ENCODE measurements around the gene CASP2. TPM values are rescaled to one million over a fixed set of nuclear protein-coding genes. Genes with fewer than 3 reads are reported as not detected.

CASP2 gene
- total and polyA plus RNA-seq, 8 donors, result 4.2 to 19.7 (median 8.7) TPM

DNA sequence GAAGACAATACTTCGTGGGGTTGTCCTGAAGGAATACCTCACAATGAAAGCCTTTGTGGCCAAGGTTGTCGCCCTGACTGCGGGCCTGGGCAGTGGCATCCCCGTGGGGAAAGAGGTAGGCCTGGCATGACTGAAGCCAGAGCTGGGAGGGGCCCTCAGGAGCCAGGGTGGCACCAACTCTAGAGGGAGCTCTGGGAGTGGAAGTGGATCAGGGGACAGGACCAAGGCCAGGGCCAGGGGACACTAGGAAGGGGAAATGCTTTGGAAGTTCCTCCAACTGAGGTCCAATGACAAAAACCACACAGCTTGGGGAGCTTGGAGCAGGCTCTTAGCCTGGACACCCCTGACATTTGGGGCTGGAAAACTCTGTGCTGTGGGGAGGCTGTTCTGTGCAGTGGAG lies 33.6 kb downstream of the CASP2 start:
- Histone ChIP-seq H3K9me3 (no peaks in the 10 kb centered on the region), H3K4me3 (no peak overlapping the region), H3K27me3 (no peaks in the 10 kb centered on the region), H3K4me1 (no peaks in the 10 kb centered on the region), H3K36me3 (no peaks in the 10 kb centered on the region), H3K27ac (no peak overlapping the region)
- intact Hi-C loops (cut with DNase I), result no loop called here
- ATAC-seq, result peak in 3 of 4 donors; percentile 52 to 63 (median 53)
- FAIRE-seq, result no peak
- DNase-seq, result no peak
- WGBS, 2 donors, result 62 to 70% methylated on average over 4 of the region's 4 CpGs
- TF ChIP-seq, protein P1, sequence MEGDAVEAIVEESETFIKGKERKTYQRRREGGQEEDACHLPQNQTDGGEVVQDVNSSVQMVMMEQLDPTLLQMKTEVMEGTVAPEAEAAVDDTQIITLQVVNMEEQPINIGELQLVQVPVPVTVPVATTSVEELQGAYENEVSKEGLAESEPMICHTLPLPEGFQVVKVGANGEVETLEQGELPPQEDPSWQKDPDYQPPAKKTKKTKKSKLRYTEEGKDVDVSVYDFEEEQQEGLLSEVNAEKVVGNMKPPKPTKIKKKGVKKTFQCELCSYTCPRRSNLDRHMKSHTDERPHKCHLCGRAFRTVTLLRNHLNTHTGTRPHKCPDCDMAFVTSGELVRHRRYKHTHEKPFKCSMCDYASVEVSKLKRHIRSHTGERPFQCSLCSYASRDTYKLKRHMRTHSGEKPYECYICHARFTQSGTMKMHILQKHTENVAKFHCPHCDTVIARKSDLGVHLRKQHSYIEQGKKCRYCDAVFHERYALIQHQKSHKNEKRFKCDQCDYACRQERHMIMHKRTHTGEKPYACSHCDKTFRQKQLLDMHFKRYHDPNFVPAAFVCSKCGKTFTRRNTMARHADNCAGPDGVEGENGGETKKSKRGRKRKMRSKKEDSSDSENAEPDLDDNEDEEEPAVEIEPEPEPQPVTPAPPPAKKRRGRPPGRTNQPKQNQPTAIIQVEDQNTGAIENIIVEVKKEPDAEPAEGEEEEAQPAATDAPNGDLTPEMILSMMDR (IDR thresholded peaks at IDR 0.05), result no peak

DNA sequence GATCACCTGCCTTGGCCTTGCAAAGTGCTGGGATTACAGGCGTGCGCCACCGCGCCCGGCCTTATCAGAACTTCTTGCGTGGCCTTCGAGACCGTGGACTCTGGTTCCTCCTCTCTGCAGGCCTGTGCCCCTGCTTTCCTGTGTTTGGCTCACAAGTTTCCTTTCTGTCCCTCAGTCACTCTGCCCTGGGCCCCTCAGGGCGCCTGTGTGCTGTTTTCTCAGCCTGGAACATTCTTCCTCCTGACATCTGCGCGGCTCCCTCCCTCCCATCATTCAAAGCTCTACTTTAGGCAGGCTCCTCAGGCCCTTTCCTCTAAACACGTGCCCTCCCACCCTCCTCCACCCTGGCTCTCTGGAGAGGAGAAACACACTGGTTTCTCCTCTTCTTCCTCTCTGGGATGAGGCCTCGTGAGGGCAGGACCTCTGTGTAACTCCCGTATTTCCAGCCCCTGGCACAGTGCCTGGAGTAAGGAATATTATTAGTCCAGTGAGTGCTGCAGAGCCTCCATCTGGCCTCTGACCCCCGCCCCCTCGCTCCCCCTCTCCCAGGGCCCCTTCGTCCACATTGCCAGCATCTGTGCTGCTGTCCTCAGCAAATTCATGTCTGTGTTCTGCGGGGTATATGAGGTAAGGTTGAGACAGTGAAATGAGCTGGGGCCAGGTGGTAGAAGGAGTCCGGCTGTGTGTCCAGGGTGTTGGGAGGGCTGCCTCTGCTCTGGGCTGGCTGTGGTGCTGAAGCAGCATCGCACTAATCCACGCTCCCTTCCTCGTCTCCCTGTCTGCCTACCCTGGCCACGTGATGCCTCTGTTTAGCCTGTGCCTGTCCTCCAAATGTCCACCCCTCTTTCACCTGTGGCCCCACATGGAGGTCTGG lies 34.8 kb downstream of the CASP2 start:
- FAIRE-seq (no peak), DNase-seq (no peak), ATAC-seq (no peak)
- TF ChIP-seq, protein P1 (IDR thresholded peaks at IDR 0.05), result no peak
- Histone ChIP-seq H3K9me3 (no peaks in the 10 kb centered on the region), H3K27ac (no peak overlapping the region), H3K4me3 (no peak overlapping the region), H3K4me1 (no peaks in the 10 kb centered on the region), H3K36me3 (no peaks in the 10 kb centered on the region), H3K27me3 (no peaks in the 10 kb centered on the region)
- intact Hi-C loops (cut with DNase I), result no loop called here
- 77 to 84% methylated on average over 23 of the region's 23 CpGs for WGBS, 2 donors

DNA sequence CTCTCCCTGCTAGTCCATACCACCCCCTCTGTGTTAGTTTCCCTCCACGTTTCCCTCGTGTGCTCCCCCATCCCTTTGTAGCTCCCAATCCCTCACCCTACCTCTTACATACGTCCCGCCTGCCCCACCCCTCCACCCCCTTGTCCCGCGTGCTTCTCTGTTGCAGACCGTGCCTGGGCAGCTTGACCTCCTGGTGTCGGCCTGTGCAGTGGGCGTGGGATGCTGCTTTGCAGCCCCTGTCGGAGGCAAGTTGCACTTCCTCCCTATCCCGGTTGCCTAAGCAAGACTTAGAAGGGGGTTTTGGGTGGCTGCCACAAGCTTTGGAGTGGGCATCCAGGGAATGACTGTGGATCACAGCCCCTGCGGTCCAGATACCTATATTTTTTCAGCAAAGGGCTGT lies 35.5 kb downstream of the CASP2 start:
- no peak for FAIRE-seq
- Histone ChIP-seq H3K36me3 (no peaks in the 10 kb centered on the region), H3K9me3 (no peaks in the 10 kb centered on the region), H3K4me3 (no peak overlapping the region), H3K27me3 (no peaks in the 10 kb centered on the region), H3K4me1 (no peaks in the 10 kb centered on the region), H3K27ac (no peak overlapping the region)
- no peak for ATAC-seq
- TF ChIP-seq, protein P1 (IDR thresholded peaks at IDR 0.05), result no peak
- DNase-seq, result no peak
- intact Hi-C loops (cut with DNase I), result no loop called here
- whole genome bisulfite sequencing, 2 donors, result 54 to 61% methylated on average over 12 of the region's 12 CpGs

DNA sequence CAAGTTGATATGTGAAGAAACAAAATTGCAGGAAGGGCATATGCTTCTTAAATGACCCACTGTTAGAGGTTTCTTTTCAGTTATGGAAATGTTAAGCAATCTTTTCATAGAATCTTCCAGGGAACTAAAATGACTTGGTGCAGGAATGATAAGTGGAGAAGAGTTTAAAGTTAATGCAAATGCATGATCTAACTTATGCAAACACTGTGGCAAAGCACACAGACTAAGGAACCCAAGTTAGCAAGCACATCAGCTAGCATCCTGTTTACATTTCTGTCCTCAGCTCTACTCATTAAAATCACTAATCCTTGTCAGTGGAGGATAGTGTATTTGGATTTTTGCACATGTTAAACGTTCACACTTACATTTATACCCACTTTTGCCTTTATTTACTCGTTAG lies 37.1 kb downstream of the CASP2 start:
- TF ChIP-seq, protein P1 (IDR thresholded peaks at IDR 0.05), result no peak
- 65 to 70% methylated on average over 2 of the region's 2 CpGs for WGBS, 2 donors

DNA sequence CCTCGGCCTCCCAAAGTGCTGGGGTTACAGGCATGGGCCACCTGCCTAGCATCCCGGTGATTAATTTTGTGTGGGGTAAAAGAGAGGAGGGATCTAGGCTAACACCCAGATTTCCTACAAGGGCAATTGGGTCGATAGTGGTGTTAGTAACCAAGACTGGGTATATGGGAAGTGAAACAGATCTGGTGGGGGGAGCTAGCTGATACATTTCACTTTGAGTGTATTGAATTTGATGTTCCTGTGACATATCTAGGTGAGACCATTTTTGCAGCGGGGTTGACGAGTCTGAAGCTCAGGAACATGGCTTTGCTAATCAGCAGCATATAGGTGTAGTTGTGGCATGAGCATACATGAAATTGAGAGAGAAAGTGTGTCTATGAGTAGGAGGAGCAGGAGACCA lies 39.8 kb downstream of the CASP2 start:
- intact Hi-C loops (cut with DNase I), result no loop called here
- no peak for FAIRE-seq
- 81 to 91% methylated on average over 5 of the region's 5 CpGs for WGBS, 2 donors

More for the DNA sequence above, 37.1 kb downstream of the CASP2 start:
- ATAC-seq (no peak), FAIRE-seq (no peak), DNase-seq (no peak)
- Histone ChIP-seq H3K36me3 (no peaks in the 10 kb centered on the region), H3K27me3 (no peaks in the 10 kb centered on the region), H3K9me3 (no peaks in the 10 kb centered on the region), H3K4me1 (no peaks in the 10 kb centered on the region), H3K27ac (no peak overlapping the region), H3K4me3 (no peak overlapping the region)
- intact Hi-C loops (cut with DNase I), result no loop called here

More for the DNA sequence above, 39.8 kb downstream of the CASP2 start:
- DNase-seq, result no peak
- H3K36me3 ChIP-seq, result no peaks in the 10 kb centered on the region
- no peaks in the 10 kb centered on the region for H3K4me1 ChIP-seq
- TF ChIP-seq, protein P1 (IDR thresholded peaks at IDR 0.05), result no peak
- ATAC-seq, result no peak
- H3K27ac ChIP-seq, result no peak overlapping the region
- H3K9me3 ChIP-seq, result no peaks in the 10 kb centered on the region
- H3K4me3 ChIP-seq, result no peak overlapping the region
- H3K27me3 ChIP-seq, result no peaks in the 10 kb centered on the region
